ENCODE results near the gene INPP4B. TPM values are rescaled to one million over a fixed set of nuclear protein-coding genes. Genes with fewer than 3 reads are reported as not detected.
A peak's percentile ranks its signal among the peaks of the same experiment; 100 is the strongest.

Gene INPP4B
- total and polyA plus RNA-seq, 7 experiments from 2014 or later = 52.8 to 77.5 (median 64.2) TPM

DNA sequence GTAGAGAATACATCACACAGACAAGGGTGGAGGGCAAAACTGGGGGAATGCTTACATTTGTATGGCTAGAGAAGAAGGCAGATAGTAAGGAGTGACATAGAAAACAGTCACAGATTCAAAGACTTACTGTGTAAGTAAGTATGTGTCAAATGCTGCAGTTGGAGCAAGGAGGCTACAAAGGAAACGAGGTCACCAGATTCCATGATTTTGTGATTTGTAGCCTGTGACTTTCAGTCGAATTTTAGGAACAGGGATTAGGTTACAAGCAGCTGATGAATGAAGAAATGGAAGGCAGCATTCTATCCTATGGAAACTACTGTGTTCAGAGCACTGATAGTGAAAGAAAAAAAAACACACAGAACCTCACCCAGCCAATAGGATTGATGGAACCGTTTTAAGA is 801.8 kb downstream of the INPP4B start:
- no peak overlapping the region for H3K4me3 Mint-ChIP-seq
- Histone ChIP-seq H3K9me3 (ENCODE audit: control insufficient read depth in 2 of 3, low read length in 3 of 3) (no peaks in the 10 kb centered on the region), H3K36me3 (ENCODE audit: control insufficient read depth in 2 of 3, insufficient read depth in 3 of 3, low read length in 3 of 3) (peaks cover 0 to 7% (median 4%) of the 10 kb centered on the region in 3 experiments), H3K4me3 (ENCODE audit: low read length) (no peak overlapping the region), H3K4me1 (ENCODE audit: control insufficient read depth in 2 of 2, insufficient read depth in 2 of 2, low read length in 2 of 2) (no peaks in the 10 kb centered on the region), H3K27me3 (ENCODE audit: control insufficient read depth in 2 of 2, insufficient read depth in 2 of 2, low read length in 2 of 2) (no peaks in the 10 kb centered on the region), H3K27ac (ENCODE audit: low read depth, low read length) (no peak overlapping the region)
- no peaks in the 10 kb centered on the region for H3K27me3 Mint-ChIP-seq
- intact Hi-C loops (cut with micrococcal nuclease) = no loop called here
- ChIA-PET POLR2A (no interaction called here), CTCF (no interaction called here)
- H3K9me3 Mint-ChIP-seq = no peaks in the 10 kb centered on the region
- H3K27ac Mint-ChIP-seq = peak overlapping the region in 5 of 9 donors; percentile 16 to 63 (median 40)
- DNase-seq (no peak), ATAC-seq (no peak)
- H3K36me3 Mint-ChIP-seq = peaks cover 6 to 55% (median 33%) of the 10 kb centered on the region in 5 donors
- H3K4me1 Mint-ChIP-seq = peaks cover 11 to 78% (median 63%) of the 10 kb centered on the region in 7 donors

DNA sequence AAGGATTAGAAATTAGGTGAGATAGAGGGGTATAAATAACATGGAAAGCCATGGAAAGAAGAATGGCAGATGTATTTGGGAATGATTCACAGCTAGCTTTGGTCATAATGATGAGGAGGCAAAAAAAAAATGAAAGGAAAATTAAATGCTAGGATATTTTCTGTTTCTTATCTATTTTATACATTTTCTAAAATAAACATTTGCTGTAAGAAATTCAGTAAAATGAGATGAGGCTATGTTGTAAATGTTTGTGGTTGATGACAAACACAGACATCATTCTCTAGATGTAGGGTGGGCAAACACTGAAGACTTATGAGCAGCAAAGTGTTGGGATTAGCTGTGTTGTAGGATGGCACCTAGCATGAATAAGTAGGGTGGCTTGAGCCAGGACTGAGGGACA is 802.6 kb downstream of the INPP4B start:
- no peak overlapping the region for H3K4me3 Mint-ChIP-seq
- ATAC-seq (no peak), DNase-seq (no peak)
- Histone ChIP-seq H3K27me3 (ENCODE audit: control insufficient read depth in 2 of 2, insufficient read depth in 2 of 2, low read length in 2 of 2) (no peaks in the 10 kb centered on the region), H3K27ac (ENCODE audit: low read depth, low read length) (no peak overlapping the region), H3K4me1 (ENCODE audit: control insufficient read depth in 2 of 2, insufficient read depth in 2 of 2, low read length in 2 of 2) (no peaks in the 10 kb centered on the region), H3K9me3 (ENCODE audit: control insufficient read depth in 2 of 3, low read length in 3 of 3) (no peaks in the 10 kb centered on the region), H3K4me3 (ENCODE audit: low read length) (no peak overlapping the region), H3K36me3 (ENCODE audit: control insufficient read depth in 2 of 3, insufficient read depth in 3 of 3, low read length in 3 of 3) (peaks cover 0 to 7% (median 4%) of the 10 kb centered on the region in 3 experiments)
- POLR2A ChIA-PET = interaction anchor here (0.5 kb wide), 1 partner anchor 1877 kb away, joined by 3 read pairs; no protein-coding TSS in a partner anchor
- intact Hi-C loops (cut with micrococcal nuclease) = no loop called here
- peak overlapping the region in 6 of 9 donors; percentile 9 to 63 (median 33) for H3K27ac Mint-ChIP-seq
- H3K27me3 Mint-ChIP-seq = no peaks in the 10 kb centered on the region
- no peaks in the 10 kb centered on the region for H3K9me3 Mint-ChIP-seq
- peaks cover 14 to 80% (median 64%) of the 10 kb centered on the region in 7 donors for H3K4me1 Mint-ChIP-seq
- H3K36me3 Mint-ChIP-seq = peaks cover 6 to 51% (median 28%) of the 10 kb centered on the region in 5 donors
- CTCF ChIA-PET = no interaction called here

DNA sequence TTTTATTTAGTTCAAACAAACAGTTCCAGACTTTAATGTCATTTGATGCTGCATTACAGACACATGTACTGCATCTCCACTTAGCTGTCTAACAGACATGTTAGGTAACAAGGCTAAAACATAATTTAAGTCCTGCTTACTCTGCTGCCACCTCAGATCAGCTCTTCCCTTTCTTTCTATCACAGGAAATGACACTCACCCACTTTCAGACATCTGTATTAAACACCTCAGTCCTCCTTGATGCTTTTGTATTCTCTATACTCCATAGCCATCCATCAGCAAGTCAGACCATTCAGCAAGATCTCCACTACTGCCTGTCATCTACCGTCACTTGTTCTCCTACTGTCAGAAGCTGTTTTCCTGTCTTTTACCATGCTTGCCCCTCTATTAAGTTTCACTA is 804.3 kb downstream of the INPP4B start:
- Mint-ChIP-seq H3K27me3 (no peaks in the 10 kb centered on the region), H3K27ac (peak overlapping the region in 6 of 9 donors; percentile 3 to 59 (median 9)), H3K36me3 (peaks cover 2 to 56% (median 16%) of the 10 kb centered on the region in 5 donors), H3K4me3 (no peak overlapping the region), H3K4me1 (peaks cover 15 to 73% (median 55%) of the 10 kb centered on the region in 7 donors), H3K9me3 (no peaks in the 10 kb centered on the region)
- no peak overlapping the region for H3K27ac ChIP-seq (ENCODE audit: low read depth, low read length)
- H3K4me1 ChIP-seq (ENCODE audit: control insufficient read depth in 2 of 2, insufficient read depth in 2 of 2, low read length in 2 of 2) = no peaks in the 10 kb centered on the region
- no peaks in the 10 kb centered on the region for H3K9me3 ChIP-seq (ENCODE audit: control insufficient read depth in 2 of 3, low read length in 3 of 3)
- H3K27me3 ChIP-seq (ENCODE audit: control insufficient read depth in 2 of 2, insufficient read depth in 2 of 2, low read length in 2 of 2) = no peaks in the 10 kb centered on the region
- H3K4me3 ChIP-seq (ENCODE audit: low read length) = no peak overlapping the region
- no peak for ATAC-seq
- H3K36me3 ChIP-seq (ENCODE audit: control insufficient read depth in 2 of 3, insufficient read depth in 3 of 3, low read length in 3 of 3) = peaks cover 0 to 3% (median 0%) of the 10 kb centered on the region in 3 experiments
- CTCF ChIA-PET = no interaction called here
- POLR2A ChIA-PET = no interaction called here
- intact Hi-C loops (cut with micrococcal nuclease) = no loop called here
- DNase-seq = no peak

DNA sequence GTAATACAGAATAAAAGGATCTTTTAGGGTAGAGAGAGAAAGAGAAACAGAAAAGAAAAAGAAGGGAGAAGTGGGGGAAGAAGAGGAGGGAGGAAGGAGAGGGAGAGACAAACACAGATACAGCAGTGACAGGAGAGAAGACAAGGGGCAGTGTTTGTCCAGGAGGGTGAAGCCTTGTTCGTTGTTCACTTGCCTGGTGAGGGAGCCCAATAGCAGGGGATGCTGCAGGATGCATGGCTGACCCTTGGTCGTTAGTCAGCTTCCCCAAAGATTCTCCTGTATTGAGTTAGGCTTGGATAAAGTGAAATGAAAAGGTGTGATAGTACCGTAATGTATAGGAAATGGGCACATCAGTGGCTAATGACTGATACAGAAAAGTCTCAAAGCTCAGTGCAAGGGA is 806.1 kb downstream of the INPP4B start:
- peak overlapping the region in 4 of 9 donors; percentile 17 to 80 (median 28) for H3K27ac Mint-ChIP-seq
- intact Hi-C loops (cut with micrococcal nuclease) = no loop called here
- Histone ChIP-seq H3K9me3 (ENCODE audit: control insufficient read depth in 2 of 3, low read length in 3 of 3) (no peaks in the 10 kb centered on the region), H3K36me3 (ENCODE audit: control insufficient read depth in 2 of 3, insufficient read depth in 3 of 3, low read length in 3 of 3) (peaks cover 0 to 4% (median 0%) of the 10 kb centered on the region in 3 experiments), H3K27me3 (ENCODE audit: control insufficient read depth in 2 of 2, insufficient read depth in 2 of 2, low read length in 2 of 2) (no peaks in the 10 kb centered on the region), H3K4me1 (ENCODE audit: control insufficient read depth in 2 of 2, insufficient read depth in 2 of 2, low read length in 2 of 2) (no peaks in the 10 kb centered on the region), H3K27ac (ENCODE audit: low read depth, low read length) (no peak overlapping the region), H3K4me3 (ENCODE audit: low read length) (no peak overlapping the region)
- H3K9me3 Mint-ChIP-seq = no peaks in the 10 kb centered on the region
- POLR2A ChIA-PET = no interaction called here
- CTCF ChIA-PET = no interaction called here
- no peak overlapping the region for H3K4me3 Mint-ChIP-seq
- no peaks in the 10 kb centered on the region for H3K27me3 Mint-ChIP-seq
- peaks cover 12 to 58% (median 48%) of the 10 kb centered on the region in 7 donors for H3K4me1 Mint-ChIP-seq
- ATAC-seq (no peak), DNase-seq (no peak)
- peaks cover 2 to 49% (median 14%) of the 10 kb centered on the region in 5 donors for H3K36me3 Mint-ChIP-seq

DNA sequence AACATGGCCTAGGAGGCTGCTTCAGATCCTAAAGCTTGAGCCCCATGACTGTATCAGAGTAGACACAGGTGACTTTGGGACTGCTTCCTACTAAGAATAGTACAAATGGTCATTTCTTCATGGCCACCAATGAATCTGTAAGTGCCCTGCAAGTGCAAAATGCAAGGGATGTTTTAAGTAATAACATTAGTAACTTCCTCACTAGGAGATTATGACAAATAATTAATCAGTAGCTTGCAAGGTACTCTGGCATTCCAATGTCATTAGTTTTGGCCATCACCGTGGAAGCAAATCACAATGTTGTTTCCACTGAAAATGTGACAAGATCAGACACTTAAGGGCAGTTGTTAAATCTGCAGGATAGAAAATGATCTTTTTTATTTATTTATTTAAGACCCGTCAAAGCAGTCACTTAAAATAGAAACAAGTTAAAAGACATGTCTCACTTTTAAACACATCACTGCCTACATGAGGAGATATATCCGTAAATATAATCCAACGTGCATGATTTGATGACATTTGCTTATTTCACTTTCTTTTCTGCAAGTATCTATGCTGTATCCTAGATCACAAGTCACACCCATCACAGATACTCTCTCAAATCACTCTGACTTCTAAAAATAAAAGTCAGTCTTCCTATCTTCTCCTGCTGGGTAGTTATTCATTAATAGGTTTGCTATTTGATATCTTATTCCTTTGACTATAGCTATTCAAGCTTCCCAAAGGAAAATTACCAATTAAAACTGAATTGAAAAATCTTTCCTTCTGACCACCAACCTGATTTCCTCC is 809.1 kb downstream of the INPP4B start:
- H3K36me3 Mint-ChIP-seq = peaks cover 0 to 44% (median 14%) of the 10 kb centered on the region in 5 donors
- POLR2A ChIA-PET = interaction anchor here (0.9 kb wide), 1 partner anchor 21 kb away, joined by 3 read pairs; no protein-coding TSS in a partner anchor
- intact Hi-C loops (cut with micrococcal nuclease) = no loop called here

DNA sequence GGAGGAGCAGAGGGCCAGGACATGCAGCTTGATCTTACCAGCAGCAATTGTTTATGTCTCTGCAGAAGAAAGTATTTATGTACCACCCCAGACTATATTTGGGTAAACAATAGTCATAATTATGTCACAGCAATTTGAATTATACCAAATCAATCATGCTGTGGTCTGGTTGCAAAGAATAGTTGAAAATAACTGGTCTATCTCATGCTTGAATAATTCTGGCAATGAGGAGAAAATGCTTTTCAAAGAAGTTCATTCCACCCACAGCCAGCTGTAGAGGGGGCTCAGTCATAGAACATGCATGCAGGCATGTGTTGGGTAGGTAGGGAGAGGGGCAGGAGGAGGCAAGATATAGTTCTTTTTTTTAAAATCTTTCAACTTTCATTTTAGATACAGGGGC is 810.5 kb downstream of the INPP4B start:
- Histone ChIP-seq H3K4me1 (ENCODE audit: control insufficient read depth in 2 of 2, insufficient read depth in 2 of 2, low read length in 2 of 2) (no peaks in the 10 kb centered on the region), H3K36me3 (ENCODE audit: control insufficient read depth in 2 of 3, insufficient read depth in 3 of 3, low read length in 3 of 3) (peaks cover 0 to 16% (median 0%) of the 10 kb centered on the region in 3 experiments), H3K4me3 (ENCODE audit: low read length) (no peak overlapping the region), H3K27ac (ENCODE audit: low read depth, low read length) (no peak overlapping the region), H3K27me3 (ENCODE audit: control insufficient read depth in 2 of 2, insufficient read depth in 2 of 2, low read length in 2 of 2) (no peaks in the 10 kb centered on the region), H3K9me3 (ENCODE audit: control insufficient read depth in 2 of 3, low read length in 3 of 3) (no peaks in the 10 kb centered on the region)
- POLR2A ChIA-PET = no interaction called here
- peaks cover 0 to 41% (median 18%) of the 10 kb centered on the region in 5 donors for H3K36me3 Mint-ChIP-seq
- no peaks in the 10 kb centered on the region for H3K27me3 Mint-ChIP-seq
- no peak overlapping the region for H3K4me3 Mint-ChIP-seq
- H3K9me3 Mint-ChIP-seq = no peaks in the 10 kb centered on the region
- intact Hi-C loops (cut with micrococcal nuclease) = no loop called here
- H3K4me1 Mint-ChIP-seq = peaks cover 12 to 28% (median 17%) of the 10 kb centered on the region in 7 donors
- DNase-seq = no peak
- ATAC-seq = no peak
- H3K27ac Mint-ChIP-seq = peak overlapping the region in 5 of 9 donors; percentile 17 to 80 (median 47)
- CTCF ChIA-PET = no interaction called here

More for the DNA sequence above, 809.1 kb downstream of the INPP4B start:
- DNase-seq (no peak), ATAC-seq (no peak)
- Mint-ChIP-seq H3K9me3 (no peaks in the 10 kb centered on the region), H3K27ac (peak overlapping the region in 2 of 9 donors; percentile 3 to 58), H3K4me3 (no peak overlapping the region), H3K4me1 (peaks cover 12 to 33% (median 26%) of the 10 kb centered on the region in 7 donors), H3K27me3 (no peaks in the 10 kb centered on the region)
- no peak overlapping the region for H3K4me3 ChIP-seq (ENCODE audit: low read length)
- CTCF ChIA-PET = no interaction called here
- H3K9me3 ChIP-seq (ENCODE audit: control insufficient read depth in 2 of 3, low read length in 3 of 3) = no peaks in the 10 kb centered on the region
- no peaks in the 10 kb centered on the region for H3K4me1 ChIP-seq (ENCODE audit: control insufficient read depth in 2 of 2, insufficient read depth in 2 of 2, low read length in 2 of 2)
- peaks cover 0 to 16% (median 0%) of the 10 kb centered on the region in 3 experiments for H3K36me3 ChIP-seq (ENCODE audit: control insufficient read depth in 2 of 3, insufficient read depth in 3 of 3, low read length in 3 of 3)
- H3K27me3 ChIP-seq (ENCODE audit: control insufficient read depth in 2 of 2, insufficient read depth in 2 of 2, low read length in 2 of 2) = no peaks in the 10 kb centered on the region
- no peak overlapping the region for H3K27ac ChIP-seq (ENCODE audit: low read depth, low read length)
